SK-N-SH (cell line): ENCODE data around the gene SLC8B1. TPM values are rescaled to one million over a fixed set of nuclear protein-coding genes. Genes with fewer than 3 reads are reported as not detected.

Experiments
- CTCF ChIA-PET: fragments of 300-600, 350-600 bp; formaldehyde crosslinking; extraction: SDS; loops from one replicate; lab custom pipeline; 2021; lab: Yijun Ruan, JAX
- POLR2A ChIA-PET: fragments of 350-600 bp; sonication (Branson Sonifier 250); formaldehyde crosslinking; extraction: SDS; loops from one replicate; lab custom pipeline; 2020; ENCODE audit warnings: antibody characterized with exemption, inconsistent platforms; lab: Yijun Ruan, JAX
- DNase-seq: peaks from one replicate; pipeline ENCODE4 v3.0.0; 2012
- H2AFZ ChIP-seq: fragments of 200-600 bp; sonication (generic); 2 replicates; pipeline ENCODE4 v1.8.1; 2016; ENCODE audit warnings: antibody characterized with exemption, mild to moderate bottlenecking, low read depth
- H3F3A ChIP-seq: fragments of 200-600 bp; sonication (generic); replicated peaks from 2 replicates; pipeline ENCODE3; 2016; ENCODE audit warnings: antibody characterized with exemption, mild to moderate bottlenecking; ENCODE audit not compliant: insufficient read depth
- H3K27ac ChIP-seq, 2 experiments: fragments of 200-500 bp in 1 of 2; fragments of 200-600 bp in 1 of 2; sonication (Bioruptor generic) in 1 of 2; sonication (generic), shearing (Covaris generic) in 1 of 2; 2 replicates each; pipeline versions ENCODE4 v1.5.1 to v1.6.1; 2014 to 2016; ENCODE audit warnings: low read depth in 2 of 2, inconsistent platforms in 1 of 2, low read length in 1 of 2, mild to moderate bottlenecking in 1 of 2, mixed read lengths in 1 of 2
- H3K27me3 ChIP-seq: fragments of 200-600 bp; sonication (generic), shearing (Covaris generic); 2 replicates; pipeline ENCODE4 v1.6.1; 2016; ENCODE audit warnings: mixed run types; ENCODE audit not compliant: insufficient read depth
- H3K36me3 ChIP-seq, 2 experiments: fragments of 200-500 bp in 1 of 2; fragments of 200-600 bp in 1 of 2; sonication (Bioruptor generic) in 1 of 2; sonication (generic) in 1 of 2; replicated peaks in 1 of 2; 2 replicates each; pipeline versions ENCODE3 to v1.5.1; 2014 to 2016; ENCODE audit warnings: low read length in 1 of 2, mild to moderate bottlenecking in 1 of 2; ENCODE audit not compliant: insufficient read depth in 2 of 2, control insufficient read depth in 1 of 2
- H3K4me1 ChIP-seq, 2 experiments: fragments of 200-500 bp in 1 of 2; fragments of 200-600 bp in 1 of 2; sonication (Bioruptor generic) in 1 of 2; sonication (generic), shearing (Covaris generic) in 1 of 2; 2 replicates each; pipeline versions ENCODE4 v1.5.1 to v1.6.1; 2014 to 2016; ENCODE audit warnings: low read depth in 1 of 2, low read length in 1 of 2, mixed run types in 1 of 2; ENCODE audit not compliant: insufficient read depth in 2 of 2, control insufficient read depth in 1 of 2
- H3K4me2 ChIP-seq: fragments of 200-600 bp; sonication (generic), shearing (Covaris generic); 2 replicates; pipeline ENCODE4 v1.6.1; 2017; ENCODE audit warnings: mixed run types
- H3K4me3 ChIP-seq, 2 experiments: fragments of 200-500 bp in 1 of 2; fragments of 200-600 bp in 1 of 2; sonication (Bioruptor generic) in 1 of 2; sonication (generic), shearing (Covaris generic) in 1 of 2; 2 replicates each; pipeline versions ENCODE4 v1.5.1 to v1.8.1; 2014 to 2016; ENCODE audit warnings: low read depth in 2 of 2, inconsistent platforms in 1 of 2, low read length in 1 of 2, mild to moderate bottlenecking in 1 of 2, mixed read lengths in 1 of 2, moderate library complexity in 1 of 2
- H3K79me2 ChIP-seq: fragments of 200-600 bp; sonication (generic); 2 replicates; pipeline ENCODE4 v1.8.1; 2017; ENCODE audit warnings: mild to moderate bottlenecking; ENCODE audit not compliant: insufficient read depth
- H3K9ac ChIP-seq: fragments of 200-600 bp; sonication (generic); 2 replicates; pipeline ENCODE4 v1.6.1; 2017; ENCODE audit warnings: mixed run types
- H3K9me2 ChIP-seq: fragments of 200-600 bp; sonication (generic); 2 replicates; pipeline ENCODE4 v1.6.1; 2017; ENCODE audit warnings: mixed run types
- H3K9me3 ChIP-seq: fragments of 200-600 bp; sonication (generic); 2 replicates; pipeline ENCODE4 v1.6.1; 2017; ENCODE audit warnings: mixed run types, mild to moderate bottlenecking, moderate library complexity
- H4K20me1 ChIP-seq: fragments of 200-600 bp; sonication (generic); 2 replicates; pipeline ENCODE4 v1.6.1; 2017; ENCODE audit warnings: mild to moderate bottlenecking, mixed run types; ENCODE audit not compliant: insufficient read depth
- EZH2phosphoT487 ChIP-seq: fragments of 200-600 bp; sonication (generic); IDR thresholded peaks from 2 replicates; pipeline ENCODE4 v1.6.1; 2017; ENCODE audit warnings: low read depth, mixed run types, mild to moderate bottlenecking, antibody characterized with exemption, moderate library complexity, borderline replicate concordance
- FOSL2 ChIP-seq: IDR thresholded peaks from 2 replicates; pipeline ENCODE4 v1.4.0; 2012; ENCODE audit warnings: low read depth, mild to moderate bottlenecking, moderate library complexity, borderline replicate concordance
- FOXM1 ChIP-seq: IDR thresholded peaks from 2 replicates; pipeline ENCODE4 v1.4.0; 2012; ENCODE audit warnings: low read depth, mild to moderate bottlenecking
- GABPA ChIP-seq: IDR thresholded peaks from 2 replicates; pipeline ENCODE4 v1.4.0; 2012; ENCODE audit warnings: low read depth, mild to moderate bottlenecking
- MAX ChIP-seq: IDR thresholded peaks from 2 replicates; pipeline ENCODE4 v1.4.0; 2012; ENCODE audit warnings: low read depth
- NFIC ChIP-seq: IDR thresholded peaks from 2 replicates; pipeline ENCODE4 v1.4.0; 2012; ENCODE audit warnings: borderline replicate concordance
- REST ChIP-seq: IDR thresholded peaks from 2 replicates; pipeline ENCODE4 v1.6.1; 2012; ENCODE audit warnings: mild to moderate bottlenecking, low read depth, low read length, moderate library complexity
- RFX5 ChIP-seq: IDR thresholded peaks from 2 replicates; pipeline ENCODE4 v1.6.1; 2012; ENCODE audit warnings: mild to moderate bottlenecking, improper control_type of control experiment, low read length
- RXRA ChIP-seq: IDR thresholded peaks from 2 replicates; pipeline ENCODE4 v1.4.0; 2012; ENCODE audit warnings: low read depth, mild to moderate bottlenecking, borderline replicate concordance
- SIN3A ChIP-seq: IDR thresholded peaks from 2 replicates; pipeline ENCODE4 v1.6.1; 2012; ENCODE audit warnings: low read depth, mild to moderate bottlenecking, low read length, moderate library complexity, borderline replicate concordance
- SMC3 ChIP-seq: IDR thresholded peaks from 2 replicates; pipeline ENCODE4 v1.6.1; 2012; ENCODE audit warnings: low read depth, low read length, improper control_type of control experiment
- TEAD4 ChIP-seq: IDR thresholded peaks from 2 replicates; pipeline ENCODE4 v1.4.0; 2012; ENCODE audit warnings: mild to moderate bottlenecking, borderline replicate concordance; ENCODE audit not compliant: insufficient read depth
- USF1 ChIP-seq: IDR thresholded peaks from 2 replicates; pipeline ENCODE4 v1.4.0; 2012; ENCODE audit warnings: low read depth, borderline replicate concordance
- YY1 ChIP-seq: IDR thresholded peaks from 2 replicates; pipeline ENCODE4 v1.4.0; 2012; ENCODE audit warnings: low read depth, mild to moderate bottlenecking
- ZBTB33 ChIP-seq: IDR thresholded peaks from 2 replicates; pipeline ENCODE4 v1.4.0; 2012; ENCODE audit warnings: low read depth, borderline replicate concordance
- WGBS: methylation state at CpG from one replicate; pipeline ENCODE4 v1.1.6; 2017; ENCODE audit warnings: low lambda C conversion rate; 5-methylcytosine and 5-hydroxymethylcytosine counted together
- polyA plus RNA-seq, 3 experiments: library from polyadenylated mRNA; depleted of rRNA; stranded (reverse); fragments of >200 nt; gene quantifications; 2 replicates each; pipeline ENCODE4 v1.2.3, GENCODE V29; 2012

Gene SLC8B1
- polyA plus RNA-seq, 1 of the 3 experiments (the other 2 are of a cell fraction): 12.0 TPM

GRCh38 chr12:113347892-113348291 lies 13.0 kb upstream of the SLC8B1 start:
- Histone ChIP-seq H2AFZ (no peak overlapping the region), H4K20me1 (no peaks in the 10 kb centered on the region), H3K4me2 (no peak overlapping the region), H3K4me3 (no peak overlapping the region), H3K9ac (no peak overlapping the region), H3K9me3 (no peaks in the 10 kb centered on the region), H3K27me3 (no peaks in the 10 kb centered on the region), H3K27ac (no peak overlapping the region), H3K79me2 (no peaks in the 10 kb centered on the region), H3K9me2 (no peaks in the 10 kb centered on the region), H3F3A (no peaks in the 10 kb centered on the region), H3K36me3 (no peaks in the 10 kb centered on the region), H3K4me1 (no peaks in the 10 kb centered on the region)
- CTCF ChIA-PET: no interaction called here
- 72% methylated on average over 2 of the region's 2 CpGs for WGBS
- DNase-seq: no peak
- POLR2A ChIA-PET: no interaction called here
- TF ChIP-seq NFIC (no peak), EZH2phosphoT487 (no peak), REST (no peak), TEAD4 (no peak), SMC3 (no peak), MAX (no peak), RXRA (no peak)

GRCh38 chr12:113347107-113347506 lies 12.2 kb upstream of the SLC8B1 start:
- WGBS: 74% methylated on average over 3 of the region's 3 CpGs
- Histone ChIP-seq H3K4me2 (no peak overlapping the region), H3K9me3 (no peaks in the 10 kb centered on the region), H3K4me1 (no peaks in the 10 kb centered on the region), H3K36me3 (no peaks in the 10 kb centered on the region), H3K79me2 (no peaks in the 10 kb centered on the region), H3K4me3 (no peak overlapping the region), H3F3A (no peaks in the 10 kb centered on the region), H2AFZ (no peak overlapping the region), H3K27ac (no peak overlapping the region), H3K27me3 (no peaks in the 10 kb centered on the region), H3K9ac (no peak overlapping the region)
- ChIA-PET CTCF (interaction anchor here (0.6 to 1.8 kb wide), 3 partner anchors 14 to 78 kb away, joined by 3 to 4 read pairs (median 4); no protein-coding TSS in a partner anchor), POLR2A (no interaction called here)
- DNase-seq: no peak
- TF ChIP-seq FOXM1: no peak
- no peak for TF ChIP-seq USF1
- no peak for TF ChIP-seq SIN3A
- no peak for TF ChIP-seq GABPA
- no peak for TF ChIP-seq ZBTB33
- TF ChIP-seq REST: no peak
- no peak for TF ChIP-seq RXRA
- TF ChIP-seq YY1: no peak
- no peak for TF ChIP-seq RFX5
- TF ChIP-seq FOSL2: no peak
- TF ChIP-seq, all 33 proteins: peak for 0
- Histone ChIP-seq H3K9me2 (no peaks in the 10 kb centered on the region), H4K20me1 (no peaks in the 10 kb centered on the region)
